Transverse colon (tissue), 3 donors: ENCODE measurements around the gene PICK1.

Experiments used
- EP300 ChIP-seq: sonication (generic); formaldehyde crosslinking; IDR thresholded peaks from one replicate; pipeline ENCODE4 v1.6.1; 2017; ENCODE audit warnings: antibody characterized with exemption, low read depth
- TF ChIP-seq, protein P1 (sequence below), 5 experiments: fragments of 200-600 bp in 3 of 5; fragments of 450-650 bp in 2 of 5; sonication (generic) in 3 of 5; IDR thresholded peaks; 1 replicate in 2 of 5; 2 replicates in 3 of 5; pipeline ENCODE4 v1.5.1; 2016 to 2017; ENCODE audit warnings: antibody characterized with exemption in 5 of 5, inconsistent platforms in 3 of 5, mild to moderate bottlenecking in 2 of 5, moderate library complexity in 1 of 5

DNA sequence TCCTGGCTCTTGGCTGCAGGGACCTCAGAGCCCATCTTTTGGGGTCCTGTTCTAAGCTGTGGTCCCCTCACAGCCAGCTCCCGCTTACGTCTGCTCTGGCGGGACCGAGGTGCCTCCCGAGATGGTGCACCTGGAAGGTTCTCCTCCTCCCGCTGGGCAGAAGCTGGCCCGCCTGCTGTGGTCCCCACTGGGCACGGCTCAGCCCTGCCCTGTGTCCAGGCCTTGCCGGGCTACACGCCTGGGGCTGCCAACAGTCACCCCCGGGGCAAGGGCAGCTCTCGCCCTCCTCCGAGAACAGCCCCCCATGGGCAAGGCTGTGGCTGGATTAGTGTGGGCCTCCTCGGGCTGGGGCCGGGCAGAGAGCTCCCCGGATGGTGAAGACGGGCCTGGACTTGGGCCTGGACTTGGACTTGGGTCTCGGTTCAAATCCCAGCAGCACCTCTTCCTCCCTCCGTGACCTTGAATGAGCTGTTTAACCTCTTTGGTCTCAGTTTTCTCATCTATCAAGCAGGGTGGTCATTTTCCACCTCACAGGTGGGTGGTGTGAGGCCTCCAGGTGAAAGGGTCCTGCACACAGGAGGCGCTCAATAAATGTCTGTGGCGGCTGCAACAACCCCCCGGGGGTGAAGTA is 52.3 kb downstream of the PICK1 start:
- TF ChIP-seq, protein P1, sequence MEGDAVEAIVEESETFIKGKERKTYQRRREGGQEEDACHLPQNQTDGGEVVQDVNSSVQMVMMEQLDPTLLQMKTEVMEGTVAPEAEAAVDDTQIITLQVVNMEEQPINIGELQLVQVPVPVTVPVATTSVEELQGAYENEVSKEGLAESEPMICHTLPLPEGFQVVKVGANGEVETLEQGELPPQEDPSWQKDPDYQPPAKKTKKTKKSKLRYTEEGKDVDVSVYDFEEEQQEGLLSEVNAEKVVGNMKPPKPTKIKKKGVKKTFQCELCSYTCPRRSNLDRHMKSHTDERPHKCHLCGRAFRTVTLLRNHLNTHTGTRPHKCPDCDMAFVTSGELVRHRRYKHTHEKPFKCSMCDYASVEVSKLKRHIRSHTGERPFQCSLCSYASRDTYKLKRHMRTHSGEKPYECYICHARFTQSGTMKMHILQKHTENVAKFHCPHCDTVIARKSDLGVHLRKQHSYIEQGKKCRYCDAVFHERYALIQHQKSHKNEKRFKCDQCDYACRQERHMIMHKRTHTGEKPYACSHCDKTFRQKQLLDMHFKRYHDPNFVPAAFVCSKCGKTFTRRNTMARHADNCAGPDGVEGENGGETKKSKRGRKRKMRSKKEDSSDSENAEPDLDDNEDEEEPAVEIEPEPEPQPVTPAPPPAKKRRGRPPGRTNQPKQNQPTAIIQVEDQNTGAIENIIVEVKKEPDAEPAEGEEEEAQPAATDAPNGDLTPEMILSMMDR (IDR thresholded peaks at IDR 0.05): no peak
- no peak for TF ChIP-seq EP300
